CD4-positive, alpha-beta T cell (primary cell): Measurements from ENCODE around the gene KCNA2. TPM values are rescaled to one million over a fixed set of nuclear protein-coding genes. Genes with fewer than 3 reads are reported as not detected.

ENCODE experiments used
- ATAC-seq: fragments of 200-7000 bp; cut with Tn5 transposase; one replicate; pipeline ENCODE4 v1.10.0; 2022; ENCODE audit warnings: mild to moderate bottlenecking; ENCODE audit not compliant: poor library complexity
- CTCF ChIA-PET: fragments of 350-600 bp; sonication (Branson Sonifier 250); formaldehyde crosslinking; loops from one replicate; lab custom pipeline; 2021; ENCODE audit warnings: antibody characterized with exemption, inconsistent platforms; lab: Charles Lee
- POLR2A ChIA-PET: fragments of 350-600 bp; sonication (Branson Sonifier 250); formaldehyde crosslinking; loops from one replicate; lab custom pipeline; 2021; ENCODE audit warnings: antibody characterized with exemption, inconsistent platforms; lab: Charles Lee
- DNase-seq, 14 experiments: peaks; one replicate each; pipeline ENCODE4 v3.0.0-alpha.2; 2013 to 2020; ENCODE audit warnings: mixed read lengths in 2 of 14
- H3K27ac ChIP-seq, 2 donors: one replicate each; pipeline versions ENCODE4 v1.5.1 to v1.7.0; 2013; ENCODE audit warnings: low read length in 2 of 2, low read depth in 1 of 2, mild to moderate bottlenecking in 1 of 2
- H3K27me3 ChIP-seq, 2 experiments: 1 replicate in 1 of 2; 2 replicates in 1 of 2; pipeline versions ENCODE4 v1.6.1 to v1.7.0; 2013; ENCODE audit warnings: low read length in 2 of 2, control low read depth in 1 of 2, mild to moderate bottlenecking in 1 of 2, moderate library complexity in 1 of 2; ENCODE audit not compliant: insufficient read depth in 2 of 2, control insufficient read depth in 1 of 2
- H3K36me3 ChIP-seq: one replicate; pipeline ENCODE4 v1.6.1; 2013; ENCODE audit warnings: low read length, control low read depth; ENCODE audit not compliant: insufficient read depth
- H3K4me1 ChIP-seq: one replicate; pipeline ENCODE4 v1.6.1; 2013; ENCODE audit warnings: low read length, control low read depth; ENCODE audit not compliant: insufficient read depth
- H3K4me3 ChIP-seq: one replicate; pipeline ENCODE4 v1.5.1; 2013; ENCODE audit warnings: mild to moderate bottlenecking, low read length, moderate library complexity
- H3K9me3 ChIP-seq, 2 experiments: 1 replicate in 1 of 2; 2 replicates in 1 of 2; pipeline versions ENCODE4 v1.6.1 to v1.7.0; 2013; ENCODE audit warnings: low read length in 2 of 2, mild to moderate bottlenecking in 2 of 2, control low read depth in 1 of 2, moderate library complexity in 1 of 2; ENCODE audit not compliant: control insufficient read depth in 1 of 2, insufficient read depth in 1 of 2
- H3K27ac Mint-ChIP-seq: one replicate; pipeline ENCODE4 v1.8.0; 2020; ENCODE audit warnings: mixed read lengths
- H3K27me3 Mint-ChIP-seq: one replicate; pipeline ENCODE4 v1.8.0; 2021; ENCODE audit warnings: mixed read lengths
- H3K36me3 Mint-ChIP-seq: one replicate; pipeline ENCODE4 v1.8.0; 2021; ENCODE audit warnings: low read depth, mixed read lengths
- H3K4me1 Mint-ChIP-seq: one replicate; pipeline ENCODE4 v1.8.0; 2021; ENCODE audit warnings: low read depth, mixed read lengths
- H3K4me3 Mint-ChIP-seq: one replicate; pipeline ENCODE4 v1.8.0; 2020; ENCODE audit warnings: mild to moderate bottlenecking, mixed read lengths
- H3K9me3 Mint-ChIP-seq: one replicate; pipeline ENCODE4 v1.8.0; 2020; ENCODE audit warnings: mixed read lengths
- CTCF ChIP-seq: fragments of 200-600 bp; IDR thresholded peaks from one replicate; pipeline ENCODE4 v1.8.0; 2022; ENCODE audit warnings: antibody characterized with exemption, mild to moderate bottlenecking
- intact Hi-C, 2 experiments: fragments of 100-400 bp; cut with DNase I in 1 of 2; cut with micrococcal nuclease in 1 of 2; formaldehyde crosslinking; loops; one replicate each; pipeline versions ENCODE4 v1.15.1 to v1.9.0; 2023 to 2025; cut with DNase I, micrococcal nuclease
- total RNA-seq, 174 experiments: library from RNA in 2 of 174; stranded (reverse) in 2 of 174; gene quantifications; one replicate each; pipeline ENCODE4 v1.2.3 and lab custom pipeline; 2021 to 2026

The KCNA2 gene
- total RNA-seq, 2 experiments from 2014 or later: 0.78 to 0.88 TPM

GRCh38 chr1:110612060-110612745 lies 6.0 kb upstream of the KCNA2 start:
- H3K27ac ChIP-seq: no peak overlapping the region
- no peaks in the 10 kb centered on the region for H3K36me3 ChIP-seq
- ATAC-seq (no peak), DNase-seq (no peak)
- H3K27me3 ChIP-seq: peaks cover 11 to 14% of the 10 kb centered on the region in 2 experiments
- Mint-ChIP-seq H3K36me3 (no peaks in the 10 kb centered on the region), H3K27ac (no peak overlapping the region), H3K4me1 (peaks cover 15% of the 10 kb centered on the region), H3K9me3 (no peaks in the 10 kb centered on the region), H3K4me3 (no peak overlapping the region), H3K27me3 (peaks cover 19% of the 10 kb centered on the region)
- POLR2A ChIA-PET: no interaction called here
- no peak for TF ChIP-seq CTCF
- intact Hi-C loops: loop anchor here in 1 of 2 experiments (10.0 kb wide), 2 partner anchors 87 to 723 kb away; no protein-coding TSS in a partner anchor
- H3K4me1 ChIP-seq: peaks cover 21% of the 10 kb centered on the region
- peaks cover 0 to 3% of the 10 kb centered on the region in 2 experiments for H3K9me3 ChIP-seq
- CTCF ChIA-PET: interaction anchor here (0.6 kb wide), 1 partner anchor 815 kb away, joined by 4 read pairs; no protein-coding TSS in a partner anchor
- H3K4me3 ChIP-seq: no peak overlapping the region

GRCh38 chr1:110610696-110611286 lies 4.6 kb upstream of the KCNA2 start:
- Histone ChIP-seq H3K27ac (no peak overlapping the region), H3K36me3 (no peaks in the 10 kb centered on the region), H3K9me3 (peaks cover 0 to 7% of the 10 kb centered on the region in 2 experiments), H3K27me3 (peaks cover 22 to 26% of the 10 kb centered on the region in 2 experiments), H3K4me1 (peaks cover 29% of the 10 kb centered on the region), H3K4me3 (no peak overlapping the region)
- TF ChIP-seq CTCF: no peak
- ChIA-PET CTCF (interaction anchor here (1.4 kb wide), 1 partner anchor 9 kb away, joined by 6 read pairs; no protein-coding TSS in a partner anchor), POLR2A (no interaction called here)
- H3K4me1 Mint-ChIP-seq: peaks cover 13% of the 10 kb centered on the region
- H3K27me3 Mint-ChIP-seq: peaks cover 32% of the 10 kb centered on the region
- no peaks in the 10 kb centered on the region for H3K36me3 Mint-ChIP-seq
- H3K9me3 Mint-ChIP-seq: no peaks in the 10 kb centered on the region
- intact Hi-C loops: loop anchor here in 1 of 2 experiments (10.0 kb wide), 2 partner anchors 86 to 724 kb away; no protein-coding TSS in a partner anchor
- DNase-seq (no peak), ATAC-seq (no peak)
- no peak overlapping the region for H3K4me3 Mint-ChIP-seq
- no peak overlapping the region for H3K27ac Mint-ChIP-seq

- ChIA-PET POLR2A (no interaction called here), CTCF (interaction anchor here (1.1 to 1.4 kb wide), 2 partner anchors 9 to 171 kb away, joined by 3 to 6 read pairs; no protein-coding TSS in a partner anchor)
- Histone ChIP-seq H3K27me3 (peaks cover 30 to 33% of the 10 kb centered on the region in 2 experiments), H3K27ac (no peak overlapping the region), H3K9me3 (peaks cover 0 to 10% of the 10 kb centered on the region in 2 experiments), H3K4me3 (no peak overlapping the region), H3K4me1 (peaks cover 28% of the 10 kb centered on the region), H3K36me3 (no peaks in the 10 kb centered on the region)
- ATAC-seq (no peak), DNase-seq (no peak)
- H3K27me3 Mint-ChIP-seq: peaks cover 39% of the 10 kb centered on the region
- TF ChIP-seq CTCF: no peak
- H3K9me3 Mint-ChIP-seq: no peaks in the 10 kb centered on the region
- intact Hi-C loops: loop anchor here in 1 of 2 experiments (10.0 kb wide), 2 partner anchors 85 to 725 kb away; no protein-coding TSS in a partner anchor
- no peaks in the 10 kb centered on the region for H3K36me3 Mint-ChIP-seq
- no peak overlapping the region for H3K27ac Mint-ChIP-seq
- H3K4me1 Mint-ChIP-seq: peaks cover 9% of the 10 kb centered on the region
- H3K4me3 Mint-ChIP-seq: no peak overlapping the region
Observed at GRCh38 chr1:110610084-110610483, 3.9 kb upstream of the KCNA2 start.
